AG09319 (cell line): ENCODE measurements around the gene AQP6.
"Not testable (repeated sequence)": the region's sequence is repeated elsewhere in the genome, so short reads cannot be mapped to it uniquely, and the experiment has no call there.

ENCODE experiments used
- DNase-seq: peaks from one replicate; pipeline ENCODE4 v3.0.0-alpha.2; 2010; ENCODE audit warnings: low read depth; ENCODE audit errors: extremely low read depth
- TF ChIP-seq, protein P1 (sequence below): IDR thresholded peaks from 2 replicates; pipeline ENCODE4 v1.5.1; 2011; ENCODE audit warnings: low read depth, mild to moderate bottlenecking, inconsistent platforms, low read length, moderate library complexity

Gene AQP6

DNA sequence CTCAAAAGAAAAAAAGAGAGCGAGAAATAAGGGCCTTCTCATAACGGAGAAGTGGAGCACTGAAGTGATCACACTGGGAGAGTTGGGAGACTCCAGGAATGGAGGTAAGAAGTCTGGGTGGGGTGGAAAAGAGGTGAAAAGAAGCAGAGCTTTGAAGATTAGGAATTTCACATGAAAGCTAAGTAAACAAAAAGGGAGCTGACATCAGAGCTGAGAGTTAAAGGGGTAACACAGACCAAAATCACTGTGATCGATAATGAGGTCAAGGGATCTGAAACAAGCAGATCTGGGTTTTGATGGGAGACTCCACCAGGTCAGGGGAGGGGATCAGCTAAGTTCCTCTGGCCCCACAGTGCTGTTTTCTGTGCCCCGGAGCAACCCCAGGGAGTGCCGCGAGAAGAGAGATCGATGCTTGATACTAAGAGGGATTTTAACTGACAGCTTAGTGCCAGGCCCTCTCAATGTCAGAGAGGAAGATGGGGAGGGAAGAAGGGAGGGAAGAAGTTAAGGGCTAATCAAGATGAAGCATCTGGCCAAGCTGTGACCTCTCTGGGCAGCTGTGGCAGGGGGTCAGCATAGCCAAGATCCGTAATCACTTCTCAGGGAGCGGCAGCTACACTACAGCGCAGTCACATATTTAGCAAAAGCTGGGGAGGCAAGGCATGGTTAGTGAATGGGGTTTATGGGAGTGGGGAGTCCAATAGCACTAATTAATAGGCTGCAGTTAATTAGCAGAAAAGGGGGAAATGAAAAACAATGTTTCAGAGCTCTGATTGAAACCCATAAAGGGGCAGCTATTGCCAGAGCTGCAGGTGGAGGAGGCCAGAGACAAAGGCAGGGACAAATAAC lies 8.0 kb downstream of the AQP6 start:
- no peak for DNase-seq
- TF ChIP-seq, protein P1, sequence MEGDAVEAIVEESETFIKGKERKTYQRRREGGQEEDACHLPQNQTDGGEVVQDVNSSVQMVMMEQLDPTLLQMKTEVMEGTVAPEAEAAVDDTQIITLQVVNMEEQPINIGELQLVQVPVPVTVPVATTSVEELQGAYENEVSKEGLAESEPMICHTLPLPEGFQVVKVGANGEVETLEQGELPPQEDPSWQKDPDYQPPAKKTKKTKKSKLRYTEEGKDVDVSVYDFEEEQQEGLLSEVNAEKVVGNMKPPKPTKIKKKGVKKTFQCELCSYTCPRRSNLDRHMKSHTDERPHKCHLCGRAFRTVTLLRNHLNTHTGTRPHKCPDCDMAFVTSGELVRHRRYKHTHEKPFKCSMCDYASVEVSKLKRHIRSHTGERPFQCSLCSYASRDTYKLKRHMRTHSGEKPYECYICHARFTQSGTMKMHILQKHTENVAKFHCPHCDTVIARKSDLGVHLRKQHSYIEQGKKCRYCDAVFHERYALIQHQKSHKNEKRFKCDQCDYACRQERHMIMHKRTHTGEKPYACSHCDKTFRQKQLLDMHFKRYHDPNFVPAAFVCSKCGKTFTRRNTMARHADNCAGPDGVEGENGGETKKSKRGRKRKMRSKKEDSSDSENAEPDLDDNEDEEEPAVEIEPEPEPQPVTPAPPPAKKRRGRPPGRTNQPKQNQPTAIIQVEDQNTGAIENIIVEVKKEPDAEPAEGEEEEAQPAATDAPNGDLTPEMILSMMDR: no peak

DNA sequence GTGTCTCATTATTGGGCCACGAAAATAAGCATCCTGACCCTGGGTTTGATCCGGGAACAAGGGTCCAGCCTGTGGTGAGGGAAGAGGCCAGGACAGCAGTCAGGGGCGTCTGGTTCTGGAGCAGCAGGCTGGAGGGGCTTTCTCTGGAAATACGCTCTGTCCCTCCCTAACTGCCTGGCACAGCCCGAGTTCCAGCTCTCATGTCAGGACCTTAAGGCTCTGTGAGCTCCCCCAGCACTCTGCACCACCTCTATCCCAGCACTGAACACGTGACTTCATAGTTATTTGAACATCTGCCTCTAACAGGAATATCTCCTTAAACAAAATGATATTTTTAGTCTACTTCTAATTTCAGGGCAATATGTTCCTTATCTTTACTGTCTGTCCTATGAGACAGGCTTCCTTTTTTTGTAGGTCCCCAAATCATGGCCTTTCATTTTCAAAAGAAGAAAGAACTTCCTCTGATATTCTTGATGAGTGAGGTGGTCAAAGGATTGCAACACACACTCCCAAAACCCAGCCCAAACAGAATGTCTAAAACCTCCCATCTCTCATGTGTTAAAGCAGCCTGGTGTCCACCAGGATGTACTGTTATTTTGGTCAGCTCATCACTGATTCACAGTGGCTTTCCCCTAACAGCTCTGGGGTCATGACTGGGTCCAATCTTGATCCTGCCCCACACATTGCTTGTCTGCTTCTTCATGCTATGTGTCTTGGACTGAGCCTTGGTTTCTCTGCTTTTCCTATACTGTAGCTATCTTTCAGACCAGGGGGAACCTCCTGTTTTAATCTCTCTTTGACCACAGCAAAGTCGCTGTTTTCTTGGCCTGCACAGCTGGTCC lies 9.7 kb downstream of the AQP6 start:
- TF ChIP-seq, protein P1: no peak

GRCh38 chr12:49983892-49984291 lies 11.1 kb downstream of the AQP6 start:
- TF ChIP-seq, protein P1: peak; percentile 12; the same call in 1 of the 2 replicates

More for the DNA sequence above, 9.7 kb downstream of the AQP6 start:
- DNase-seq: no peak

DNA sequence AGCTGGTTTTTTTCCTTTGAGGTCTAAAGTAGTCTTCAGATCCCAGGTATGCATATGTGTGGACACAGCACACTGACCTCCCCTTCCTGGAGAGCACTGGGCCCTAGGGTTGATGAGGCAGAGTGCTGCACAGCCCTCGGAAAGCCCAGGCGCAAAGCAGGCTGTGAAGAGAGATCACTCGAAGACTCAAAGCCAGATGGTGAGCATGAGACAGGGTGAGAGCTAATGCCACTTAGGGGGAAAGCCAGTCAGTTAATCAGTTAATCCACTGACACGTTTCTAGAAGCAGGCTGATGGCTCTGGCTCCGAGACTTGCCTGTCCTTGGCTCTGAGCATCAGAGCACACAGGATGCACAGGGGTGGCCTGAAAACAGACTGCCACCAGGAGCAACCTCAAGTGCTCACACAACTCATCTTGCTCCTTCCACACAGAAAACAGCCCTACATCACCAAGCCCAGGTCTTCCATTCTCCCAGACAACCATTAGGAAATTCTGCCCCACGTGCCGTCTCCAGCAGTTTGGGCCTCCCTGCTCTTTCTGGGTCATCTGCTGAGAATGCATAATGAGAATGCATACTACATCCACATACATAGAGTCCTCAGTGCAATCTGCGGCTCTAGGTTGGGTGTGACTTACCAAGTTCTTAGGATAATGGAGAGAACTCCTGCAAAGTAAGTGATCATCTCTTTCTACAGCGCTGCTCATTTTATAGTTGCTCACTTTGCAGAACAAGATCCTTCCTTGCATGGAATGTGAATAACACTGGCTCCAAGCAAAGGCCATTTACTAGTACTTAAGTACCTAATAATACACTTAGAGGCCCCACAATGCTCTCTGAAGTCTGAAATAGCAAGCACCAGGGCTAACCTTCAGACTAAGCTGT lies 12.0 kb downstream of the AQP6 start:
- DNase-seq: no peak
- TF ChIP-seq, protein P1: no peak

More at GRCh38 chr12:49983892-49984291, 11.1 kb downstream of the AQP6 start:
- peak; percentile 49 for DNase-seq

DNA sequence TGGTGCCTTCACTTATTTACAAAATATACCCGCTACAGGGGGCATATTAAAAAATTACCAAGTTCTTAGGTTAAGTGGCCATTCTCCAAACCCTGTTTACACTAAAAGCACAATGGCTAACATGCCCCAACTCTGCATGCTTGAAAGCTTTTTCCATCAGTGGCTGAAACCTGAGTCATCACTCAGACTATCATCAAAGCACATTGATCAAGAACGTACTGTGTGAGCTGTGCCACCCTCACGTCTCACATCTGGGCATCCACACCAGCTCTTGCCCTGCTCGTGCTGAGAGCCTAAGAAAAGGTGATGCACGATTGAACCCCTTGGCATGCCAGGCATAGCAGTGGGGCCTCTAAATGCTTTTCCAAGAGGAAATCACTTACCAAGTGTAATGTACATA lies 13.2 kb downstream of the AQP6 start:
- no peak for DNase-seq
- TF ChIP-seq, protein P1: no peak

- DNase-seq: not testable (repeated sequence)
Measured at GRCh38 chr12:49986476-49986875, 13.7 kb downstream of the AQP6 start.

- TF ChIP-seq, protein P1: no peak
- DNase-seq: no peak
Measured at GRCh38 chr12:49987625-49988303, 15.0 kb downstream of the AQP6 start.

GRCh38 chr12:49989400-49989799 lies 16.7 kb downstream of the AQP6 start:
- not testable (repeated sequence) for DNase-seq
